ENCODE results near the gene PCGF5.
"Not testable (repeated sequence)": the region's sequence is repeated elsewhere in the genome, so short reads cannot be mapped to it uniquely, and the experiment has no call there.

PCGF5 gene

DNA sequence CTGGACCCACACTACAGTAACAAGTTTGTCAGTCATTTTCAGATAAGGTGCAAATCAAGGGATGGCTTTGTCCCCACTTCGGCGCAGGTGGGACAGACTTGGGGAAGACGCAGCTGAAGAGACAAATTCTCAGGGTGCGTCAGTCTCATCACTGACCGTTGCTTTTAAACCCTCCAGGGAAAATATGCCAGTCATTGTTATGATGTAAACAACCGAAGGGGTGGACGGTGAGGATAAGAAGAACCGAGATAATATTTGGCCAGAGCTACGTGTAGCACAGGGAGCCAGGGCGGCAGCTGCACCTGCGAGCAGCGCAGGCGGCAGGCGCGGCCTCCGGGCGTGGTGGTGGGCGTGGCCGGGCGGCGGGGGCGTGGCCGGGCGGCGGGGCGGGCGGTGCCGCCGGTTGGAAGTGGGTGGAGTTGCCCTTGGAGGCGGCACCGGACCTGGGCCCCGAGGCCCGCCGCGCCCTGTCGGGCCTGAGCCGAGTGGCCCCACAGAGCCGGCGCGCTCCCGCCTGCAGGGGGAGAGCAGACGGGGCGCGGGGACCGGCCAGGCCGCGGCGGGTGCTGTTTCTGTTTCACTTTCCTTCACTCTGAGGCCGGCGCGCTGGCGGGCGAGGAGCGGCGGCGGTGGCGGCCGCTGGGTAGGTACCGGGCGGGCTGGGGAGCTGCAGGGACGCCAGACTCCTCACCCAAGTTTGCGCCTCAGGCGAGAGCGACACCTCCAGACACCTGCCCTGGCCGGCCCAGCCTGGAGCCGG lies at the start of gene PCGF5:
Gene PCGF5 (plus strand): TSS at position 470 of the 760 bp plus-strand sequence. CDS start 2,209 bp downstream, outside the sequence.
- peak; percentile 87 for DNase-seq

DNA sequence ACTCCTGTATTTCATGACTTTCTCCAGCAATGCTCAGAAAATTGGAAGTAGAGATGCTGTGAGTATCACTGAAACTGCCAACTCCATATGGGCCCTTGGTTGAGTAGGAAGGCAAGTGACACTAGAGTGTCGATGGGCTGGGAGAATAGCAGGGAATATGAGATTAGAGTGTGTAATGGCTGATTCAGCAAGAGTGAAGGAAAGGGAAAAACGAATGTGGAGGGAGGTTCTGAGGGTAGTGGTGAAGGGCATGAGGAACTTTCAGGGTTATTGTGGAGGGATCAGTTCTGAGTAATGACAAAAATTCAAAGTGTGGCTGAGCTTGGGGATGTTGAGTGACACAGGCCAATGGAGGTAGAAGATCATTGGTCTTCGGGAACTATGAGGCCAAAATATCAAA lies 49.0 kb upstream of the PCGF5 start:
- no peak for DNase-seq

DNA sequence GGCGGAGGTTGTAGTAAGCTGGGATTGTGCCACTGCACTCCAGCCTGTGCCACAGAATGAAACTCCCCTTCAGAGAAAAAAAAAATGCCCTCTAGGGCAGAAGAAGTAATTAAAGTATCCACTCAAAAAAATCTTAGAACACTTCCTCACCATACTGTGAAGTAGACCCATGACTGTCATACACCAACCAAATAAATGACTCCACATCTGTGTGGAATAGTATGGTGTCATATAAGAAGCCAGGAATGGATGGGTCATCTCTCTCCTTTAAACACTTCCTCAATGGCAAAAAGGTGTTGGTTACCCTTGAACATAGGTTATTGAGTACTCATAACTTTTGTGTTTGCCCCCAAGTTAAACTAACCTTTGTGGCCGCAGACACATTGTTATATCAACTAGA lies 48.1 kb upstream of the PCGF5 start:
- no peak for DNase-seq

DNA sequence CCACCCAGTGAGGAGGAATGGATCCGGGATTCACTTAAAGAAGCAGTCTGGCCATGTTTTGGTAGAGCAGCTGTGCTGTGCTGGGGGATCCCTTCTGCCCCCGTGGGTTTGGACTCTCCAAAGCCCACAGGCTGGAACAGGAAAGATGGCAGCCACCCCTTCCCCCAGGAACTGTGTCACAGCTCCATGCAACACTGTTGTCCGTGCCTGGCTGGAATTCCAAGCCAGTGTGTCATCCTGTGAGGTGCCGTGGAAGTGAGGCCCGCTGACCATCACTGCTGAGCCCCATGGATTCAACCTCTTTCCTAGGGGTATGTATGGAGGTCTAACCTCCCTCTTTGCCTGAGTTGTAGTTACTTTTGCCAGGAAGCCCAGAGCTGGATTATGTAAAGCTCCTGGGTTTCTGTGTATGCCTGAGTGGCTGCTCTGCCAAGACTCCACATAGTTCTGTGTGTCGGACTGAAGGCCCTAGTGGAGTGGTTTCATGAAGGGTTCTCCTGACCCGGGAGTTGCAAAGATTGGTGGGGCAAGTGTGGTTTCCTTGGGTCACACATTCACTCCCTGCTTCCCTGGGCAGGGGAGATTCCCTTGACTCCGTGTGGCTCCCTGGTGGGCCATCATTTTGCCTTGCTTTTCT lies 35.1 kb upstream of the PCGF5 start:
- no peak for DNase-seq

DNA sequence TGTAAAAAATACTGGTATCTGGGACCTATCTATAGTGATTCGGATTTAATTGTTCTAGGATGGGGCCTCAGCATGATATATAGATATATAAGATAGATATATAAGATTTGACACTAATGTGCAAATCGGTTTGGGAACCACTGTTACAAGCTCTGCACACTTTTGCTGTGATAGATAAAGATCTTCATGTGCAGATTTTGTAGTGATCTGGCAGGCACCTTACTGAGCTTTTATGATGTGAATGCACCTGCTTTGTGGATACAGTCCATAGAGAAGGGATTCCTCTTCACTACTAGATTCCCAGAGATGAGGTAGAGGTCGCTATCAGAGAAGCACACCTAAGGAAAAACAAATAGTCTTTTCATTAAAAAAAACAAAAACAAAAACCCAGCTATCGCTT lies 33.3 kb upstream of the PCGF5 start:
- no peak for DNase-seq

DNA sequence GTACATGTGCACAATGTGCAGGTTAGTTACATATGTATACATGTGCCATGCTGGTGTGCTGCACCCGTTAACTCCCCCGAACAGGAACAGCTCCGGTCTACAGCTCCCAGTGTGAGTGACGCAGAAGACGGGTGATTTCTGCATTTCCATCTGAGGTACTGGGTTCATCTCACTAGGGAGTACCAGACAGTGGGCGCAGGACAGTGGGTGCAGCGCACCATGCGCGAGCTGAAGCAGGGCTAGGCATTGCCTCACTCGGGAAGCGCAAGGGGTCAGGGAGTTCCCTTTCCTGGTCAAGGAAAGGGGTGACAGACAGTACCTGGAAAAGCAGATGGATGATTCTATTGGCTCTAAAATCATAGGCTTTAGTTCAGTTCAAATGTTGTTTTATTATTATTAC lies 32.5 kb upstream of the PCGF5 start:
- DNase-seq, result not testable (repeated sequence)

DNA sequence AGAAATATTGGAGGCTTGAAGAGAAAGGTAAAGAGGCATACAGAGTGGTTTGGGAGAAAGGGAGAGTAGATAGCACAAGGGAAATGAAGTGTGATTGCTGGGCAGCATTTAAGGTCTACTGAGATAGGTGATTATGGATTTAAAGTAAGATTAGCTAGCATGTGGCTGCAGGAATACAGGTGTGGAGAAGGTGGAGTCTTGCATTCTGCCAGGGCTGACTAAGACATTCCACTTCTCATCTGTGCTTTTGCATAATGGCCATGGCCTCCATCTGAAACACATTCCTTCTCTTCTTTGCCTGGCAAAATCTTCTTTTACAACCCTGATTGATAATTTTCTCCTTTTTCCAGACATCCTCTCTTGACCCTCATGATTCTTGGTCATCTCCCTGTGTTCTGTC lies 31.6 kb upstream of the PCGF5 start:
- DNase-seq, result no peak

DNA sequence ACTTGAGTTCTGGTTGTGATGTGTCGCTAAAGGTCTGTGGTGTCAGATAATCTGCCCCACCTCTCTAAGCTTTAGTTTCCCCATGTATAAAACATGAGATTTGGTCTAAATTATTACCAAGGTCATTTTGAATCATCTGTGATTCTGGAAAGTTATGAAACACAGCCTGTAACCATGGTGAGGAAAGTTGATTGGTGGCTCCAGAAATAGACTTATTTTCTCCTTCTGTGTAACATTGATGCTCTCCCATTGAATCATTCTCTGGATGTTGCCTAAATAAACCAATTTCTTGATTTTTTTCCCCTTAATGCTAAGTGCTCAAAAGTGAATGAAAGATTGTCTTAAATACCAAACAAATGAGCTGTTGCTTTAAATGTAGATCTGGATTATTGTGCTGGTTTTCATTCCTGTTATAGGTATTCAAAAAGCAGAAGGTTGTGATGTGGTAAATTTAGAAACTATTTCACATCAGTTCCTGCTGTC lies 30.0 kb upstream of the PCGF5 start:
- DNase-seq, result no peak

DNA sequence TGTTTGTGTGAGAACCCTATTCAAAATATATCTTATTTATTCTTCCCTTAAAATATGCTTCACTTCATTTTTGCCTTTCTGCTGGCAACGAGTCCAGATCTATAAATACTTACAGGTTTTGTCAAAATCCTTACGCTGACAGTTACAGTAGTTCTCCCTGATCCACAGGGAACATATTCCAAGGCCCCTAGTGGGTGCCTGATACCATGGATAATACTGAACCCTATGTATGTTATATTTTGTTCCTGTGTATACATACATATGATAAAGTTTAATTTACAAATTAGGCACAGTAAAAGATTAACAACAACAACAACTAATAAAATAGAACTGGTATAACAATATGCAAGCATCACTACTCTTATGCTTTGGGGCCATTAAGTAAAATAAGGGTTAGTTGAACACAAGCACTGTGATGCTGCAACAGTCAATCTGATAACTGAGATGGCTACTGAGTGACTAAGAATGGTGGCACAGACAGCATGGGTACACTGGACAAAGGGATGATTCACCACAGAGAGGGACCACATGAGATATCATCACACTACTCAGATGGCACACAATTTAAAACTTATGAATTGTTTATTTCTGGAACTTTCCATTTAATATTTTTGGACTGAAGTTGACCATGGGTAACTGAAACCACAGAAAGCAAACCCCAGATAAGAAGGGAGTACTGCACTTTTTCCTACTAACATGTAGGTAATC lies 29.4 kb upstream of the PCGF5 start:
- DNase-seq, result no peak

DNA sequence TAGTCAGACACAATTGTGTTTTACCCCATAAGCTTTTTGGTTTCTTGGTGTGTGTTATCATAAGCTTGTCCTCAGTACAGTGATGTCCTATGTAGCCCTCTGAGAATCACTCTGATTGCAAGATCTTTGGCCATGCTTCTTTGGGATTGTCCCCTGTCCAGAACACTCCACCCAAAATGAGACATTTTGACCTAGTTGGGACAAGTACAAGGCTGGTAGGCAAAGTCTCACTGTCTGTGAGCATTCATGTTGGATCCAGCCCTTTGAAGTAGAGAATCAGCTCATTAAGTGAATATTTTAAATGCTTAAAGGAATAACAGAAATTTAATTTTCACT lies 28.9 kb upstream of the PCGF5 start:
- no peak for DNase-seq

DNA sequence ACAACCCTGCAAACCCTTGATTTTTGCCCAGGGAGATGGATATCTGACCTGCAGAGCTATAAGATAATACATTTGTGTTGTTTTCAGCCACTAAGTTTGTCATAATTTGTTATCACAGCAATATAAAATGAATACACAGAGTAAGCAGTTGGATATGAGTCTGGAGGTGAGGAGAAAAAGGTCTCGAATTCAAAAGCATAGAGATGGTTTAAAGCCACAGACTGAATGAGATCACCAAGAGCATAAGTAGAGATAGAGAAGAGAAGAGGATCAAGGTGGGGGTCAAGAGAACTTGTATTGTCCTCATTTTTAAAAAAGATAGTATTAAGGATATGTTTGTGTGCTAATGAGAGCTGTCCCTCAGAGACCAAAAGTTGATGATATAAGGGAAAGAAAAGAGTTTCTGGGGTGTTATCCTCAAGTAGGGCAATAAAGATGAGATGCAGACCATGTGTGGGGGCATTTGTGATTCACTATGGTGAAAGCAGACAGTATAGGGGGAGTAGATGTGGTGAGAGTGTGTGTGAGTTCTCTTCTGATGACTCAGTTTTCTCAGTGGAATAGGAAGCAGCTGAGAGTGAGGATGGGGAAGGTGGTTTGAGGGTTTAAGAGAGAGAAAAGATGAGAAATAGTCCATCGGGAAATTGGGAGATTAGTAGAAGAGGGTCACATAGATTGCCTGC lies 25.8 kb upstream of the PCGF5 start:
- no peak for DNase-seq

DNA sequence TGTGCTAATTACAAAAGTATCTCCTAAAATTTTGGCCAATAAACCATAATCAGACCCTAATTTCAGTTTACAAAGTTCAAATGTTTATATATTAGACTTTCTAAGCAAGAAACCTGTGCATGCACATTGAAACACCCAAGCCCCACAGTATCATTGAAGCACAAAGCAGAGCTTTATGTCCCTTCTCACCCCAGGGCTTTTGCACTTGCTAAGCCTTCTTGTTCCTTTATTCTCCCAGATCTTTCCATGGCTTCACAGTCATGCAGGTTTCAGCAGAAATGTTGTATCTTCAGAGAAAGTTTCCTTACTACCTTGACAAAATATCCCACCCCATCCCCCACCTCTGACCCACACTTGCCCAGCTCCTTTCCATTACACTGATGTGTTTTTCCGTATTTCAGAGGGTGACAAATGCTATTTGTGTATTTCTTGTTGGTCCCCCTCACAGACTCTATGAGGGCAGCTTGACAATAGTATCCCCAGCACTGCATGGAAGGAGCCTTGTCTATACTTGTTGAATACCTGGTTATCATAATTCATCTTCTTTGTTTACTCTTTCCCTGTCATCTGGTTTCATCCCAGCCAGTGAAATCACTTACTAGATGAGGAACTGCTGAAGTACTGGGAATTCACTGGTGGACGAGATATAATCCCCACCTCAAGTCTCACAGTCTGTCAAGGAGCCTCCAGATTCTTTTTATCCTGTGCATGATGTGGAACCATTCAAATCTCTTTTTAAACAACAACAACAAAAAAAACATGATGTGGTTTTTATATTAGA lies 24.0 kb upstream of the PCGF5 start:
- no peak for DNase-seq

DNA sequence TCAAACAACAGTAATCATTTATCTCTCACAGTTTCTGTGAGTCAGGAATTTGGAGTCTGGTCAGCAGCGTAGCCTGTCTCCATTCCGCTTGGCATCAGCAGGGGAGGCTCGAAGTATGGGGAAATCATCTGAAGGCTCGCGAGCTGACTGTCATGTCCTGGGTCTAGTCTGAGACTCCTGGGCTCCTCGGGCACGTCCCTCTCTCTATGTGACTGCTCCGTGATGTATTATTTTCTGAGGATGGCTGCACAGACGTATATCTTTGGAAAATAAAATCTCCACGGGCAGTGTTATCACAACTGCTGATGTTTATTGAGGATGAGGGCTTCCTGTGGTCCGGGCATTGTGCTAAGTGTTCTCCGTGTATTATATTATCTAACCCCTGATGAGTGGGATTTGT lies 23.3 kb upstream of the PCGF5 start:
- DNase-seq, result peak; percentile 36

DNA sequence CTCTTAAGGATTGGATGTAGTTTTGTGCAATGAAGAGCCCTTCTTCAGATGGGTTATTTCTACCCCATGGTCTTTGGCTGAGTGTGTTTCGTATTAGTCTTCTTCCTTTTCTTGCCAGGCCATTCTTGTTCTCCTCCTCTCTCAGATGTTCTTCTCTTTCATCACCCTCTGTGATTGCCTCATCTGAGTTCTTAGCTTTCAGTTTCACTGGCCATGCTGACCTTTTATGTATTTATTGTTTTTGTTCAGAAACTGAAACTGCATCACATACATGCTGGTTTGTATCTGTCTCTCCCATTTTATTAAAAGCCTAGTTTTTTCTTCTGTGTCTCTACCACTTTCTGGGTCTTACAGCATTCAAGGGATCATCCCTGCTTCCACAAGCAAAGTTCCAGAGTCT lies 21.7 kb upstream of the PCGF5 start:
- DNase-seq, result no peak

DNA sequence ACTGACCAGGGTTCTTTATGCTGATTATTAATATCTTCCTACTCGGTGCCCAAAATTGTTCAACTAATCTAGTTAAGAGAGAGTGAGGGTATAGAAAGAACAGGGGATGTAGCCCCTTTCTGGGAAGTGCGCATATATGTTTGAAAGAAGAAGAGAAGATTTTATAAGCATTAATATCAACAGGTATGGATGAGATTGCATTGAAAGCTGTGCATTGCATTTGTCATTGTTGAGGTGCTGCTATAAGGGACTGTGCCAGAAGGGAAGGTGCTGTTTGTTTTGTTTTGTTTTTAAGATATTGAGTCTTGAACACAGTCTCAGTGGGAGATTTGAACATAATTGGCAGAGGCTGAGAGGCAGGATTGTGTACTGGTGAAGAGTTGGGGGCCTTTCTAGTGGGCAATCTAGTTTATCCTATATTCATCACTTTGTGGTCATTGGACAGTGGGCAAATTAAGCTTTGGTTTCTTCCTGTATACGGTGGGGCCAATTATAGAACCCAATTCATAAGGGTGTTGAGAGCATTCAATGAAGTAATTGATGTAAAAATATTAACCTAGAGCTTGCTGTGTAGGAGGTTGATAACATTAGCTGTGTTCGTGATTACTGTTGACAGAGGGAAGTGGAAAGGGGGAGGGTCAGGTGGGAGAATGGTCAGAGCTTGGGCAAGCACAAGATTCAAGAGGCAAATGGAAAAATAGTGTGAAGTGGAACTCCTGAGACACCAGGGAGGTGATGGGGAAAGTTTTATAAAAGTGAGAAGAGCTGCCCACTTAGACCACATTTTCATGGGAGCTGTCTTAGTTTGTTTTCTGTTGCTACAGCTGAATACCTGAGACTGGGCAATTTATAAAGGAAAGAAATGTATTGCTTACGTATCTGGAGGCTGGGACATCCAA lies 19.9 kb upstream of the PCGF5 start:
- DNase-seq, result no peak

DNA sequence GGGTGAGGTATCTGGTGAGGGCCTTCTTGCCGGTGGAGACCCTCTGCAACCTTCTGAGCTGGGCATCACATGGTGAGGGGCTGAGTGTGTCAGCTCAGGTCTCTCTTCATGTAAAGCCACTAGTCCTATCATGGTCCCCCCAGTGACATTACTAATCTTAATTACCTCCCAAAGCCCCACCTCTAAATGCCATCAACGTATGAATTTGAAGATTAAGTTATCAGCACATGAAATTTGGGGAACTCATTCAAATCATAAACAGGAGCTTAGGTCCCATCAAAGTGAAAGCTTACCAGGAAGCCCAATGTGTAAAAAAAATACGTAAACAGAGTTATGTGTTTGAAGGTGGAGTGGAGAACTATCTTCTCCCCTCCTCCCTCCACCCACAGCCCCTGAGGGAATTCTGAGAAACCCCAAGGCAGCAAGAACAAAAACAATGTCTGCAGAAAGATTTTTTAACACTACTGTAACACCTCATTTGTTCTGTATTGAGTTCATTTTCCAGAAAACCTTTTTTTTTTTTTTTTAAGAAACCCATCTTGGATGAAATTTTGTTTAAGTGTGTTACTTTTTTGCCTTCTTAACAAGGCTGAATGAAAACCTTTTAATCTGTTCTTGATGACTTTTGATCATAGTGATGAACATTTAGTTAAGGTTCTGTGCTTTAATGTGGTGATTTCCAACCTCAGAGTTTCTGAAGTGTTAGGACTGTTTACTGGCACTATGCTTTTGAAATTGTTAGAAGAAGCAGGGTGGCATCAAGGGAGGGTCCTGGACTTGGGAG lies 19.1 kb upstream of the PCGF5 start:
- DNase-seq, result no peak

DNA sequence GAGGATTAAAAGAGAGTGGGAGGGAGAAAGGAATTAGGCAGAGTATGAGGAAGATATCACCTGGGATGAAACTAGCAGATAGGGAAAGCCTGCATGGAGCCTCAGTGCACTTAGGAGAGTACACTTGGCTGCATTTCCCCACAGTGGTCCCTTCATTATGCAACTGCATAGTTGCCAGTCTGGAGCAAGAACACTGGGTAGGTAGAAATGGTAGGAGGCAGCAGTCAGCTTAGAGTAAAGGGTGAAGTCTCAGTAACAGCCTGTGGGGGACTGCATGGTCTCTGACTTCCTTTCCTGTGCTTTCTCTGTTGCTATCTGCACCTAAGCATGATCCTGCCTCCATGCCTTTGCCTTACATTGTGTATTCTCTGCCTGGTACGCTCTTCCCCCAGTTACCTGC lies 14.0 kb upstream of the PCGF5 start:
- no peak for DNase-seq

DNA sequence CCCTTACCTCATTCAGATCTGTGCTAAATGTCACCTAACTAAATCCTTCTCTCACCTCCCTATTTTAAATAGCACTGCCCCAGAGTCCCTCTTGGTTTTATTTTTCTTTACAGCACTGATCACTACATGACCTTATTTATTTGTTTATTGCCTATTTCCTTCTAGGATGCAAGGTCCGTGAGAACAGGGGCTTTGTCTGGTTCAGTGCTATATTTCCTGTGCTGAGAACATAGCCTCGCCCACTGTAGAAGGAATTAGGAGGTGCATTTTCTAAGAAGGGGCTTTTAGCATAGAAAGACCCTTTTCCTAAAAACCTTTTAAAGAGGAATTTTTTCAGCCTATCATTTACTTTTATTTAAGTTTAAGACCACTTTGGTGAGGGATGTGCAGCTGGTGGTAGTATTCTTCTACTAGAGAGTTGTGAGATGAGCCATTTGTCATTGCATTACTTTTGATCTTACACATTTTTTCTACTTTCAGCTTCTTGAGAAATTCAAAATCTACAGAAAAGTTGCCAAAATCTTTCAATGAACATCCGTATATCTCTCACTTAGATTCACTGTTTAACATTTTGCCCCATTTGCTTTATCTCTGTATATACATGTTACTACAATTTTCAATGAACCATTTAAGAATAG lies 13.5 kb upstream of the PCGF5 start:
- DNase-seq, result no peak

DNA sequence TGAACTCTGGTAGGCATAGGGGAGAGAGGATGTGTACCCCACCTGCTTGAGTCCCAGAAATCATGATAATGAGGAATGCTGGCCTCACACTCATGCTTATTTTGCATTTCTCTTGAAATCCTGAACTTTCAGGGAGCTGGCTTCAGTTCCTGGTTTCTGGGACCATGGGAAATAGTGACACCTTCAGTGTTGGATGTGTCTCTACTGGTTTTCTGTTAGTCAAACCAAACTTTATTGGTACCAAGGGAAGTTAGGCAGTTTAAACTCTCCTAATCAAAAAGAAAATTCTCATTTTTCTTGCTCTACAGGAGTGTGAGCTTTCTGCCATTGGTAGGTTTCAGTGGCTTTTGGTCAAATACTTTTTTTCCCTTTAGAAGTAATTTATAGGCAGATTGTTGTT lies 11.8 kb upstream of the PCGF5 start:
- no peak for DNase-seq

DNA sequence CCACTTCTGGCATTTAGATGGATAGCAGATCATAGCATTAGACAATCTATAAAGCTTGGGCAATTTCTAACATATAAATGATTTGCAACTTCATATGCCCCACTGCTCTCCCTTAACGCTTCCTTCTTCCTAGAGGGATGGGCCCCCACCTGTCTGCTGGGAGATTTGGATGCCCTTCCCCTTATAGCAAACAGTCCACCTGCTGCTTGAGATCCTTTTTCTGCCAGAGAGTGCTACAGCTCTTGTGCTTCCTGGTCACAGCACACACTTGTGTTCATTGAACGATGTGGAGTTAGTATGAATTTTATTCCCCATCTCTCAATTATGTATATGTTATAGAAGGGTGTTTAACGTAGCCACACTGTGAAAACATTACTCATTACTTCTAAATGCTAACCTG lies 10.4 kb upstream of the PCGF5 start:
- DNase-seq, result no peak
